Left lung (tissue), 14 donors: ENCODE measurements around the gene TMEM126A. TPM values are rescaled to one million over a fixed set of nuclear protein-coding genes. Genes with fewer than 3 reads are reported as not detected.
"Not testable (repeated sequence)": the region's sequence is repeated elsewhere in the genome, so short reads cannot be mapped to it uniquely, and the experiment has no call there.

Experiments
- ATAC-seq: fragments of 200-7000 bp; cut with Tn5 transposase; one replicate; pipeline ENCODE4 v1.9.1; 2020; ENCODE audit warnings: moderate library complexity
- DNase-seq, 4 donors: peaks; one replicate each; pipeline ENCODE4 v3.0.0-alpha.2; 2013 to 2020
- H3K27ac ChIP-seq, 2 donors: fragments of 200-600 bp; sonication (generic) in 1 of 2; one replicate each; pipeline versions ENCODE4 v1.5.0 to v1.8.0; 2020 to 2021
- H3K27me3 ChIP-seq, 2 donors: fragments of 200-600 bp; sonication (generic) in 1 of 2; one replicate each; pipeline versions ENCODE4 v1.5.0 to v1.8.0; 2020 to 2021
- H3K36me3 ChIP-seq, 2 donors: fragments of 200-600 bp; sonication (generic) in 1 of 2; one replicate each; pipeline versions ENCODE4 v1.5.0 to v1.8.0; 2020 to 2021
- H3K4me1 ChIP-seq, 2 donors: fragments of 200-600 bp; one replicate each; pipeline ENCODE4 v1.8.0; 2021
- H3K4me3 ChIP-seq, 2 donors: fragments of 200-600 bp; sonication (generic) in 1 of 2; one replicate each; pipeline versions ENCODE4 v1.5.0 to v1.8.0; 2020 to 2021; ENCODE audit warnings: mild to moderate bottlenecking in 1 of 2
- H3K9me3 ChIP-seq, 2 donors: fragments of 200-600 bp; sonication (generic) in 1 of 2; one replicate each; pipeline versions ENCODE4 v1.5.0 to v1.8.0; 2020 to 2021
- CTCF ChIP-seq, 2 donors: fragments of 200-600 bp; sonication (generic) in 1 of 2; IDR thresholded peaks; one replicate each; pipeline versions ENCODE4 v1.5.0 to v1.8.0; 2021; ENCODE audit warnings: antibody characterized with exemption in 2 of 2
- intact Hi-C, 2 donors: fragments of 100-400 bp; cut with DNase I; formaldehyde crosslinking; loops; one replicate each; pipeline versions ENCODE4 v1.11.2 to v1.14.2; 2022
- long read RNA-seq, 12 donors: library from polyadenylated mRNA in 2 of 12; unstranded in 2 of 12; transcript quantifications; one replicate each; pipeline ENCODE4 v2.0.0 and lab custom pipeline, GENCODE V29; 2019 to 2026
- polyA plus RNA-seq, 6 donors: library from polyadenylated mRNA; unstranded; fragments of 120-200 nt; gene quantifications; one replicate each; pipeline ENCODE4 v1.2.1, GENCODE V29; 2013; ENCODE audit not compliant: insufficient read length in 6 of 6
- total RNA-seq, 2 donors: library from RNA; stranded (reverse); fragmentation: NEBNext Ultra II Directional; extraction: Animal tissue kit (Norgen Biotek cat#: 25700); gene quantifications; one replicate each; pipeline ENCODE4 v1.2.1, GENCODE V29; 2021
- donor health status: DM: no; HTN: yes; CAD: no.
- donor health status: DM: no; HTN: no; CAD: no.

The TMEM126A gene
- 10 to 100 TPM; 30.2 to 32.6 TPM for total RNA-seq
- polyA plus RNA-seq, result 10 to 100 TPM; 30.1 to 37.1 (median 31.6) TPM
- long read RNA-seq, donor 1, transcript TMEM126A-201 (5 exons, 739 nt), result major isoform, 18 of 22 reads
- long read RNA-seq, donor 1, partial matches to known transcripts, result 0 of 22 reads
- long read RNA-seq, donor 1, other reads (novel, unspliced or antisense), result 0 of 22 reads
- long read RNA-seq, donor 2, transcript TMEM126A-201 (5 exons, 739 nt), result major isoform, 17 of 19 reads
- long read RNA-seq, donor 2, partial matches to known transcripts, result 0 of 19 reads
- long read RNA-seq, donor 2, other reads (novel, unspliced or antisense), result 0 of 19 reads
- long read RNA-seq, donor 3, transcript TMEM126A-201 (5 exons, 739 nt), result major isoform, 13 of 16 reads
- long read RNA-seq, donor 3, partial matches to known transcripts, result 0 of 16 reads
- long read RNA-seq, donor 3, other reads (novel, unspliced or antisense), result 0 of 16 reads
- long read RNA-seq, donor 4, transcript TMEM126A-201 (5 exons, 739 nt), result major isoform, 19 of 25 reads
- long read RNA-seq, donor 4, partial matches to known transcripts, result 0 of 25 reads
- long read RNA-seq, donor 4, other reads (novel, unspliced or antisense), result 0 of 25 reads
- long read RNA-seq, donor 5, transcript TMEM126A-201 (5 exons, 739 nt), result major isoform, 21 of 29 reads
- long read RNA-seq, donor 5, partial matches to known transcripts, result 7 of 29 reads
- long read RNA-seq, donor 5, other reads (novel, unspliced or antisense), result 0 of 29 reads
- long read RNA-seq, donor 6, transcript TMEM126A-201 (5 exons, 739 nt), result major isoform, 16 of 27 reads
- long read RNA-seq, donor 6, partial matches to known transcripts, result 6 of 27 reads
- long read RNA-seq, donor 6, other reads (novel, unspliced or antisense), result 0 of 27 reads
- long read RNA-seq, donor 7, transcript TMEM126A-201 (5 exons, 739 nt), result major isoform, 12 of 14 reads
- long read RNA-seq, donor 7, partial matches to known transcripts, result 0 of 14 reads
- long read RNA-seq, donor 7, other reads (novel, unspliced or antisense), result 0 of 14 reads
- long read RNA-seq, donor 8, transcript TMEM126A-201 (5 exons, 739 nt), result major isoform, 8 of 11 reads
- long read RNA-seq, donor 8, partial matches to known transcripts, result 0 of 11 reads
- long read RNA-seq, donor 8, other reads (novel, unspliced or antisense), result 0 of 11 reads
- long read RNA-seq, donor 9, result 0 reads
- long read RNA-seq, donor 10, transcript TMEM126A-201 (5 exons, 739 nt), result major isoform, 8 of 12 reads
- long read RNA-seq, donor 10, partial matches to known transcripts, result 0 of 12 reads
- long read RNA-seq, donor 10, other reads (novel, unspliced or antisense), result 2 of 12 reads
- long read RNA-seq, donor 11, transcript TMEM126A-201 (5 exons, 739 nt), result major isoform, 27 of 36 reads
- long read RNA-seq, donor 11, partial matches to known transcripts, result 0 of 36 reads
- long read RNA-seq, donor 11, other reads (novel, unspliced or antisense), result 0 of 36 reads
- long read RNA-seq, donor 12, transcript TMEM126A-201 (5 exons, 739 nt), result major isoform, 10 of 59 reads
- long read RNA-seq, donor 12, partial matches to known transcripts, result 39 of 59 reads
- long read RNA-seq, donor 12, other reads (novel, unspliced or antisense), result 9 of 59 reads

- peak; percentile 100 for ATAC-seq
- Histone ChIP-seq H3K27ac (peak within 1 kb of the TSS; percentile 37 to 76), H3K27me3 (peaks cover 0 to 22% of the 10 kb centered on the region in 2 donors), H3K9me3 (no peaks in the 10 kb centered on the region), H3K4me3 (peak within 1 kb of the TSS; percentile 45 to 65), H3K4me1 (peaks cover 0 to 19% of the 10 kb centered on the region in 2 donors), H3K36me3 (peaks cover 0 to 7% of the 10 kb centered on the region in 2 donors)
- DNase-seq, result peak; percentile 82 to 98 (median 91)
- intact Hi-C loops, result no loop called here
- no peak for TF ChIP-seq CTCF (IDR thresholded peaks at IDR 0.05)
Observed at GRCh38 chr11:85647604-85648299, at the start of gene TMEM126A. Gene TMEM126A, plus strand, starts transcription at chr11:85647967. Its CDS starts 2,289 bp downstream, at chr11:85650256.

- Histone ChIP-seq H3K27ac (no peak overlapping the region), H3K4me3 (no peak overlapping the region), H3K4me1 (no peaks in the 10 kb centered on the region), H3K9me3 (no peaks in the 10 kb centered on the region), H3K36me3 (no peaks in the 10 kb centered on the region), H3K27me3 (no peaks in the 10 kb centered on the region)
- no peak for DNase-seq
- no peak for TF ChIP-seq CTCF (IDR thresholded peaks at IDR 0.05)
- intact Hi-C loops, result no loop called here
- no peak for ATAC-seq
Observed at GRCh38 chr11:85599083-85599482, 48.7 kb upstream of the TMEM126A start.

- no peak for TF ChIP-seq CTCF (IDR thresholded peaks at IDR 0.05)
- intact Hi-C loops, result no loop called here
- Histone ChIP-seq H3K27ac (no peak overlapping the region), H3K36me3 (no peaks in the 10 kb centered on the region), H3K9me3 (no peaks in the 10 kb centered on the region), H3K4me3 (no peak overlapping the region), H3K4me1 (no peaks in the 10 kb centered on the region), H3K27me3 (no peaks in the 10 kb centered on the region)
- DNase-seq, result no peak
- ATAC-seq, result no peak
Observed at GRCh38 chr11:85602526-85603213, 45.1 kb upstream of the TMEM126A start.

- ATAC-seq (no peak), DNase-seq (no peak)
- H3K4me3 ChIP-seq, result no peak overlapping the region
- no peak for TF ChIP-seq CTCF (IDR thresholded peaks at IDR 0.05)
- H3K9me3 ChIP-seq, result no peaks in the 10 kb centered on the region
- H3K36me3 ChIP-seq, result no peaks in the 10 kb centered on the region
- no peaks in the 10 kb centered on the region for H3K4me1 ChIP-seq
- no peak overlapping the region for H3K27ac ChIP-seq
- H3K27me3 ChIP-seq, result no peaks in the 10 kb centered on the region
- intact Hi-C loops, result no loop called here
Observed at GRCh38 chr11:85603220-85603619, 44.5 kb upstream of the TMEM126A start.

GRCh38 chr11:85606237-85606636 lies 41.5 kb upstream of the TMEM126A start:
- H3K9me3 ChIP-seq, DNase-seq, intact Hi-C loops, H3K27ac ChIP-seq, H3K27me3 ChIP-seq, H3K36me3 ChIP-seq, ATAC-seq, H3K4me3 ChIP-seq, H3K4me1 ChIP-seq: not testable (repeated sequence)

GRCh38 chr11:85608621-85609020 lies 39.1 kb upstream of the TMEM126A start:
- H3K27me3 ChIP-seq, ATAC-seq, DNase-seq, intact Hi-C loops, H3K9me3 ChIP-seq, H3K36me3 ChIP-seq, H3K4me3 ChIP-seq, H3K4me1 ChIP-seq, H3K27ac ChIP-seq: not testable (repeated sequence)

- ATAC-seq, H3K4me1 ChIP-seq, H3K9me3 ChIP-seq, H3K36me3 ChIP-seq, DNase-seq, H3K27ac ChIP-seq, H3K4me3 ChIP-seq, intact Hi-C loops, H3K27me3 ChIP-seq: not testable (repeated sequence)
Observed at GRCh38 chr11:85609286-85609685, 38.5 kb upstream of the TMEM126A start.
